ENCODE measurements around the gene SOS1.
"Not testable (repeated sequence)": the region's sequence is repeated elsewhere in the genome, so short reads cannot be mapped to it uniquely, and the experiment has no call there.

SOS1 gene

GRCh38 chr2:39138837-39139211 is 18.0 kb upstream of the SOS1 start:
- no peak for DNase-seq (ENCODE audit: low read depth)

- not testable (repeated sequence) for DNase-seq (ENCODE audit: low read depth)
These were observed 17.5 kb upstream of the SOS1 start for GRCh38 chr2:39138187-39138836.

GRCh38 chr2:39136799-39137198 is 15.9 kb upstream of the SOS1 start:
- DNase-seq (ENCODE audit: low read depth) = no peak

- DNase-seq (ENCODE audit: low read depth) = no peak
These were observed 14.9 kb upstream of the SOS1 start for GRCh38 chr2:39135690-39136259.

GRCh38 chr2:39133215-39133851 is 12.5 kb upstream of the SOS1 start:
- DNase-seq (ENCODE audit: low read depth) = no peak

- peak; percentile 21 for DNase-seq (ENCODE audit: low read depth)
These were observed 8.1 kb upstream of the SOS1 start for GRCh38 chr2:39128919-39129391.

- no peak for DNase-seq (ENCODE audit: low read depth)
These were observed 7.1 kb upstream of the SOS1 start for GRCh38 chr2:39127973-39128372.

GRCh38 chr2:39124746-39125057 is 3.9 kb upstream of the SOS1 start:
- no peak for DNase-seq (ENCODE audit: low read depth)

GRCh38 chr2:39124000-39124745 is 3.3 kb upstream of the SOS1 start:
- peak; percentile 95 for DNase-seq (ENCODE audit: low read depth)

GRCh38 chr2:39123436-39123999 is 2.7 kb upstream of the SOS1 start:
- DNase-seq (ENCODE audit: low read depth) = no peak

- no peak for DNase-seq (ENCODE audit: low read depth)
These were observed 742 bp upstream of the SOS1 start for GRCh38 chr2:39121523-39122063.

GRCh38 chr2:39120521-39120770 is 405 bp downstream of the SOS1 start:
- no peak for DNase-seq (ENCODE audit: low read depth)

- peak; percentile 47 for DNase-seq (ENCODE audit: low read depth)
These were observed 925 bp downstream of the SOS1 start for GRCh38 chr2:39119732-39120520.

GRCh38 chr2:39118786-39119499 is 1.9 kb downstream of the SOS1 start:
- DNase-seq (ENCODE audit: low read depth) = no peak

- no peak for DNase-seq (ENCODE audit: low read depth)
These were observed 5.3 kb downstream of the SOS1 start for GRCh38 chr2:39115556-39115955.

GRCh38 chr2:39114771-39115170 is 6.1 kb downstream of the SOS1 start:
- DNase-seq (ENCODE audit: low read depth) = no peak

GRCh38 chr2:39109537-39109936 is 11.3 kb downstream of the SOS1 start:
- DNase-seq (ENCODE audit: low read depth) = no peak

GRCh38 chr2:39108377-39108776 is 12.5 kb downstream of the SOS1 start:
- DNase-seq (ENCODE audit: low read depth) = no peak

- no peak for DNase-seq (ENCODE audit: low read depth)
These were observed 13.1 kb downstream of the SOS1 start for GRCh38 chr2:39107724-39108273.

- no peak for DNase-seq (ENCODE audit: low read depth)
These were observed 13.7 kb downstream of the SOS1 start for GRCh38 chr2:39107156-39107555.

Measured in stimulated activated CD8-positive, alpha-beta memory T cell treated with anti-CD3 and anti-CD28 coated beads, Interleukin-12 subunit alpha, Interleukin-12 subunit beta, amount 100 ng/mL, for 4 hours (primary cell).